Measurements from ENCODE around the gene TMEM175. TPM values are rescaled to one million over a fixed set of nuclear protein-coding genes. Genes with fewer than 3 reads are reported as not detected.

The TMEM175 gene
- total RNA-seq, 3 donors from 2014 or later, result 30.1 to 39.0 (median 37.5) TPM

DNA sequence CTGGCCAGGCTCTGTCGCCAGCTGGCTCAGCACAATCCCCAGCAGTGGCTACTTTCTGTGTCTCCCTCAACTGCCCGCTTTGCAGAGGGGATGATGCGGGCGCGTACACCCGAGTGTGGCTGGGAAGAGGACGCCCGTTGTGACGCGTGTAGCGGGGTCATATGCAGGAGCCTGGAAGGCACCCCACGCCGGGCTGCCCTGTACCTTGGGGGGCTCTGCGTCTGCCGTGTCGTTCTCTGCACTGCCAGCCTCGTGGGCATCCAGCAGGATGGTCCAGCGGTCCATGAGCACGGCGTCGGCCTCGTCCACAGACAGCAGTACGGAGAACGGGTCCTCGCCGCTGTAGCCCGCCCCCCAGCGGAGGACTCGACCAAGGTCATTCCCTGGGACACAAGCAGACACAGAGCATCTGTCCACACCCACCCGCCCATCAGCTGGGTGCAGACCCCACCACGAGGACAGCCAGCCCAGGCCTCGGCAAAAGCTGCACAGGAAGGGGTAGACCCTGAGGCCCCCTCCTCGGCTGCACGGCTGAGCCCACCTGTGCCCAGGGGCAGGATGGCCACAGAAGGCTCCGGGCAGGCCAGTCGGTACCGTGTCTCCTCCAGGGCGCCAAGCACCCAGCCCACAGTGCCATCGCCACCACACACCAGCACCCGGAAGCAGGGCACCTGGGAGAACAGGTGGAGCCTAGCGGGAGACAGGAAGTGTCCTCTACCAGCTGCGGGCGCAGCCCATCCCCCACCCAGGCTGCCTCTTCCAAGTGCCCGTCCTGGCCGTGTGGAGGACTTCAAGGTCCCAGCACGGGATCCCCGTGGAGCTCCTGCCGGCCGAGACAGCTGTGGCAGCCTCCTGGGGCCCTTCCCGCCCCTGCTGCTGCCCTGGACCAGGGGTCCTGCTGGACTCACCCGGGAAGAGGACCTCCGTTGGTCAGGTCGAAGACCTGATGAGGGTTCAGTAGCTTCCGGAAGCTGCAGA, 30.3 kb downstream of the TMEM175 start:
- TF ChIP-seq, protein P1, sequence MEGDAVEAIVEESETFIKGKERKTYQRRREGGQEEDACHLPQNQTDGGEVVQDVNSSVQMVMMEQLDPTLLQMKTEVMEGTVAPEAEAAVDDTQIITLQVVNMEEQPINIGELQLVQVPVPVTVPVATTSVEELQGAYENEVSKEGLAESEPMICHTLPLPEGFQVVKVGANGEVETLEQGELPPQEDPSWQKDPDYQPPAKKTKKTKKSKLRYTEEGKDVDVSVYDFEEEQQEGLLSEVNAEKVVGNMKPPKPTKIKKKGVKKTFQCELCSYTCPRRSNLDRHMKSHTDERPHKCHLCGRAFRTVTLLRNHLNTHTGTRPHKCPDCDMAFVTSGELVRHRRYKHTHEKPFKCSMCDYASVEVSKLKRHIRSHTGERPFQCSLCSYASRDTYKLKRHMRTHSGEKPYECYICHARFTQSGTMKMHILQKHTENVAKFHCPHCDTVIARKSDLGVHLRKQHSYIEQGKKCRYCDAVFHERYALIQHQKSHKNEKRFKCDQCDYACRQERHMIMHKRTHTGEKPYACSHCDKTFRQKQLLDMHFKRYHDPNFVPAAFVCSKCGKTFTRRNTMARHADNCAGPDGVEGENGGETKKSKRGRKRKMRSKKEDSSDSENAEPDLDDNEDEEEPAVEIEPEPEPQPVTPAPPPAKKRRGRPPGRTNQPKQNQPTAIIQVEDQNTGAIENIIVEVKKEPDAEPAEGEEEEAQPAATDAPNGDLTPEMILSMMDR (IDR thresholded peaks at IDR 0.05), result no peak
- Histone ChIP-seq H3K4me1 (ENCODE audit: low read depth) (peaks cover 6% of the 10 kb centered on the region), H3K9me3 (no peaks in the 10 kb centered on the region), H3K36me3 (ENCODE audit: low read depth) (no peaks in the 10 kb centered on the region), H3K4me3 (no peak overlapping the region)
- intact Hi-C loops (cut with DNase I, micrococcal nuclease), result no loop called here
- ATAC-seq (peak; percentile 88), DNase-seq (peak; percentile 84 to 89 (median 86))

DNA sequence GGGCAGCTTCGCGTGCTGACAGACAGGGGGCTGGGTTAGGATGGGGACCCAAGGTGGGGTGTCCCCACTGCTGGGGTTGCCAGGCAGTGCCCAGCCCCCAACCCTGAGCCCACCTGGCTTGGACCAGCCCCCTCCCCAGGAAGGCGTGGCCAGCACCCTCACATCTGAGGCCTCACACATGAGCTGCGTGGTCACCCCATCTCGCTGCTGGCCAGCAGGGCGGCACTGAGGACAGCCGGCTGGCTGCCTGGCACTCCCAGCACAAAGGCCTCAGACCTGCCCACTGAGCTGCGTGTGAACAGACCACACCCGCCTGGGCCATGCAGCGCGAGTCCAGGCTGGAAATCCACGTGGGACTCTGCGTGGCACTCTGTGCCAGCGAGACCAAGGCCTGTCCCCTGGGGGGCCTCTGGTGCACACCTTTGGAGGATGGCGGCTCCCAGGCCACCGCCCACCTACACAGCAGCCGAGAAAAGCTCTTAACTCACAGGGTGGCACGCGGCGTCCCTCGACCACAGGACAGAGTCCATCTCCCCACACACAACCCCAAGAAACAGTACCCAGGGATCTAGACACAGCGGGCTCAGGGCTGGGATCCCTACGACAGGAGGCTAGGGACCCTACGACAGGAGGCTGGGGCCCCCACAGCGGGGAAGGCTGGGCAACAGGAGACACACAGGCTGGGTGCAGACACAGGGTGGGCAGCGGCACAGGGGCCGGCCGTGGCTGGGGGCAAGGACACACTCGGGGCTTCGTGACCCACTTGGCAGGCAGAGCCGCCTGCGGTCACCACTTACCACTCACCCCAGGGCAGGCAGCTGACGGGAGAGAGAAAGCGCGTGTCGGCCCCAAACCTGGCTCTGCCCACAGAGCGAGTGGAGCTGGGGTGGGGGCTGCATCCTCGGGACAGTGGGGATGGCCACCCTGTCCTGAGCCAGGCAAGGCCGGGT, 31.3 kb downstream of the TMEM175 start:
- TF ChIP-seq, protein P1 (IDR thresholded peaks at IDR 0.05), result no peak
- peak; percentile 74 for ATAC-seq
- peak; percentile 51 to 77 (median 76) for DNase-seq
- no peak overlapping the region for H3K4me3 ChIP-seq
- H3K36me3 ChIP-seq (ENCODE audit: low read depth), result no peaks in the 10 kb centered on the region
- H3K4me1 ChIP-seq (ENCODE audit: low read depth), result peaks cover 6% of the 10 kb centered on the region
- H3K9me3 ChIP-seq, result no peaks in the 10 kb centered on the region
- intact Hi-C loops (cut with DNase I, micrococcal nuclease), result no loop called here

DNA sequence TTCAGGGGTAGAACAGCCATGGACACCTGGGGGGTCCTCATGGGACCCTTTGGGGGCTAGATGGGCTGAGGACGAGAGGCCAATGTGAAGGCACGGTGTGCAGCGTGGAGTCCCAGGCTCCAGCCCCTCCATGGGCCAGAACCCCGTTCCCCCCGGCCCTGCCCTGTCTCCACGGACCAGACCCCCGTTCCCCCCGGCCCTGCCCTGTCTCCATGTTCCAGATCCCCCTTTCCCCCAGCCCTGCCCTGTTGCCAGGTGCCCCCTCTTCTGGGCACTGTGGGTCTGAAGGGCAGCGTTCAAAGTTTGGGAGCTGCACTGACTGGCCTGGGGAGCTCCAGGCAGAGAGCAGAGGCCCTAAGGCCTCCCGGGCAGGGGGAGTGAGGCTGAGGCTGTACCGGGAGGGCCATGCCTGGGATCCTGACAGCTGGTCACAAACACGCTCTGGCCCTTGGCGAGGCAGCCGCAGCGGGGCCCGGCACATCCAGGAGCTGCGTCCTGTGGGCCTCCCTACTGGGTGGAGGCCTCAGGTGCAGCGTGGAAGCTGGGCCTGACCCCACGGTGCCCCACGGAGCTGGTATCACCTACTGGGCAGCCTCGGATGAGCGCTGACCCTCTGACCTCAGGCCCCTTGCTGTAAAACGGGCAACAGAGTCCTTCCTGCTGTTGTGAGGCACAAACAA, 32.2 kb downstream of the TMEM175 start:
- Histone ChIP-seq H3K9me3 (no peaks in the 10 kb centered on the region), H3K4me1 (ENCODE audit: low read depth) (peaks cover 9% of the 10 kb centered on the region), H3K4me3 (no peak overlapping the region), H3K36me3 (ENCODE audit: low read depth) (no peaks in the 10 kb centered on the region)
- intact Hi-C loops (cut with DNase I, micrococcal nuclease), result no loop called here
- DNase-seq (no peak), ATAC-seq (no peak)
- TF ChIP-seq, protein P1 (IDR thresholded peaks at IDR 0.05), result no peak

DNA sequence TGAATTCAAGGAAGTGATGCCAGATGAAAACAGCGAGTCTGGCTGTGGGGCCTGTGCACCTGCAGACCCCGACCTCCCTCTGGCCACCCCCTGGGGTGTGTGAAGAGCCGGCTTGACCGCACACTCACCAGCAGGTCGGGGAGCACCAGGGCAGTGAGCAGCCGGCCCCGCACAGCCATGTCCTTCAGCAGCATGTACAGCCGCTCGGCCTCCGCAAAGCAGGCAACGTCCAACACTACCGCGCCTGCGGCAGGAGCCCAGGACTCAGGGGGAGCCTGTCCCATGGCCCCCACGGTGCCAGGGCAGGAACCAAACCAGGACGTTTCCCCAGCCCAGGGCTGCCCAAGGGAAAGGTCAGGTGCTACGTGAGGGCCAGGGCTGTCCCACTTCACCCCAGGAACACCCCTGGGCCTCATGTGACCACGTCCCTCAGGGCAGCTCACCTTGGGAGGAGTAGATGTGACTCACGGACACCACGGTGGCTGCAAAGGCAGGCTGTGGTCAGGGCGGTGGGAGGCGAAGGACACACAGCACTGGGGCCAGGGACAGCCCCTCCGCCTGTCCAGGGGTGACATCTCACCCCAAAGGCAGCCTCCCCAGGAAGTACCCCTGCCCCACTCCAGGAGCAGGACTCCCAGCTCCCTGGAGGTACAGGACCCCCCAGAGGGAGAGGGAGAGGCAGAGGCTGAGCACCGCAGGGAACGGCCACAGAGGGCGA, 32.9 kb downstream of the TMEM175 start:
- Histone ChIP-seq H3K9me3 (no peaks in the 10 kb centered on the region), H3K4me1 (ENCODE audit: low read depth) (peaks cover 13% of the 10 kb centered on the region), H3K36me3 (ENCODE audit: low read depth) (no peaks in the 10 kb centered on the region), H3K4me3 (no peak overlapping the region)
- intact Hi-C loops (cut with DNase I, micrococcal nuclease), result no loop called here
- ATAC-seq (no peak), DNase-seq (no peak)
- TF ChIP-seq, protein P1 (IDR thresholded peaks at IDR 0.05), result no peak

DNA sequence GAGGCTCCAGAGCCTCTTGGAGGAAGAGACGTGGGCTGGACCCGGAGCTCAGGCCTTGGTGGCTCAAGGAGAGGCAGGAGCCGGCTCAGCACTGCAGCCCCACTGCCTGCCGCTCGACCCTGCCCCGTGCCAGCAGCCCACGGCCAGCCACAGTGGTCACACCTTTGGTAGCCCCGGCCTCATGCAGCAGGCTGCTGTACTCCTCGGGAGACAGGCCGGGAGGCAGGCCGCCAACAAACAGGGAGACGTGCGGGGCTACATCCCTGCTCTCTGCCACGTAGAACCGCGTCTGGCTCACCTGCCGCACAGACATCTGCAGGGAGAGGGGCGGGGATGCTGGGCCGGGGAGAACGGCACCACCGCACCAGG, 33.5 kb downstream of the TMEM175 start:
- TF ChIP-seq, protein P1 (IDR thresholded peaks at IDR 0.05), result no peak
- no peaks in the 10 kb centered on the region for H3K9me3 ChIP-seq
- H3K36me3 ChIP-seq (ENCODE audit: low read depth), result no peaks in the 10 kb centered on the region
- intact Hi-C loops (cut with DNase I, micrococcal nuclease), result no loop called here
- H3K4me3 ChIP-seq, result no peak overlapping the region
- ATAC-seq (no peak), DNase-seq (no peak)
- H3K4me1 ChIP-seq (ENCODE audit: low read depth), result peaks cover 17% of the 10 kb centered on the region

All from mucosa of descending colon (tissue), 3 donors.